Mesenchymal stem cell (in vitro differentiated cells and primary cell): ENCODE results near the gene ZNF765.

Source experiments
- DNase-seq: peaks from one replicate; pipeline ENCODE4 v3.0.0-alpha.2; 2013
- H2AFZ ChIP-seq: one replicate; pipeline ENCODE4 v1.6.1; 2013; ENCODE audit warnings: low read depth, mild to moderate bottlenecking, control low read depth, inconsistent platforms, low read length, moderate library complexity
- H2AK5ac ChIP-seq: 2 replicates; pipeline ENCODE4 v1.6.1; 2013; ENCODE audit warnings: low read length, moderate library complexity, mild to moderate bottlenecking, inconsistent platforms; ENCODE audit not compliant: severe bottlenecking
- H2BK120ac ChIP-seq: one replicate; pipeline ENCODE4 v1.6.1; 2013; ENCODE audit warnings: low read depth, mild to moderate bottlenecking, inconsistent platforms, low read length, moderate library complexity
- H2BK12ac ChIP-seq, 2 experiments: one replicate each; pipeline ENCODE4 v1.6.1; 2013; ENCODE audit warnings: inconsistent platforms in 2 of 2, low read length in 2 of 2, mild to moderate bottlenecking in 2 of 2, moderate library complexity in 2 of 2, control low read depth in 1 of 2
- H2BK15ac ChIP-seq: one replicate; pipeline ENCODE4 v1.6.1; 2013; ENCODE audit warnings: mild to moderate bottlenecking, low read depth, inconsistent platforms; ENCODE audit not compliant: poor library complexity, severe bottlenecking
- H2BK5ac ChIP-seq: 2 replicates; pipeline ENCODE4 v1.6.1; 2013; ENCODE audit warnings: low read depth, mild to moderate bottlenecking, low read length, control low read depth, inconsistent platforms; ENCODE audit not compliant: poor library complexity, severe bottlenecking
- H3K14ac ChIP-seq, 2 experiments: one replicate each; pipeline ENCODE4 v1.6.1; 2013; ENCODE audit warnings: inconsistent platforms in 2 of 2, low read length in 2 of 2, control low read depth in 1 of 2, mild to moderate bottlenecking in 1 of 2, moderate library complexity in 1 of 2
- H3K18ac ChIP-seq, 2 experiments: one replicate each; pipeline ENCODE4 v1.6.1; 2013; ENCODE audit warnings: inconsistent platforms in 2 of 2, low read length in 2 of 2, control low read depth in 1 of 2, low read depth in 1 of 2, mild to moderate bottlenecking in 1 of 2
- H3K23ac ChIP-seq, 2 experiments: one replicate each; pipeline ENCODE4 v1.6.1; 2013; ENCODE audit warnings: inconsistent platforms in 2 of 2, low read length in 2 of 2, mild to moderate bottlenecking in 2 of 2, moderate library complexity in 2 of 2, control low read depth in 1 of 2
- H3K27ac ChIP-seq: 2 replicates; pipeline ENCODE4 v1.5.1; 2013; ENCODE audit warnings: mild to moderate bottlenecking, moderate library complexity, low read length, control low read depth, inconsistent platforms; ENCODE audit not compliant: poor library complexity, severe bottlenecking
- H3K27me3 ChIP-seq, 2 experiments: 2 replicates each; pipeline versions ENCODE4 v1.6.1 to v1.7.0; 2013; ENCODE audit warnings: low read length in 2 of 2, mild to moderate bottlenecking in 2 of 2, moderate library complexity in 2 of 2, control low read depth in 1 of 2, inconsistent platforms in 1 of 2; ENCODE audit not compliant: control insufficient read depth in 1 of 2, insufficient read depth in 1 of 2
- H3K36me3 ChIP-seq, 2 experiments: 2 replicates each; pipeline versions ENCODE4 v1.6.1 to v1.7.0; 2013; ENCODE audit warnings: low read length in 2 of 2, control low read depth in 1 of 2, inconsistent platforms in 1 of 2, low read depth in 1 of 2, mild to moderate bottlenecking in 1 of 2; ENCODE audit not compliant: insufficient read depth in 2 of 2, control insufficient read depth in 1 of 2
- H3K4ac ChIP-seq, 2 experiments: one replicate each; pipeline ENCODE4 v1.6.1; 2013; ENCODE audit warnings: inconsistent platforms in 2 of 2, low read length in 2 of 2, mild to moderate bottlenecking in 2 of 2, moderate library complexity in 2 of 2, control low read depth in 1 of 2, low read depth in 1 of 2
- H3K4me1 ChIP-seq: 2 replicates; pipeline ENCODE4 v1.6.1; 2013; ENCODE audit warnings: low read depth, low read length, control low read depth; ENCODE audit not compliant: control insufficient read depth, insufficient read depth
- H3K4me2 ChIP-seq: 2 replicates; pipeline ENCODE4 v1.6.1; 2013; ENCODE audit warnings: low read length, mild to moderate bottlenecking, inconsistent platforms; ENCODE audit not compliant: poor library complexity, severe bottlenecking
- H3K4me3 ChIP-seq, 2 experiments: 2 replicates each; pipeline versions ENCODE4 v1.5.1 to v1.7.0; 2013; ENCODE audit warnings: low read length in 2 of 2, mild to moderate bottlenecking in 2 of 2, control low read depth in 1 of 2, low read depth in 1 of 2; ENCODE audit not compliant: insufficient read depth in 1 of 2
- H3K79me1 ChIP-seq: replicated peaks from 2 replicates; pipeline ENCODE4 v1.6.1; 2013; ENCODE audit warnings: mild to moderate bottlenecking, control low read depth, low read length, inconsistent platforms; ENCODE audit not compliant: poor library complexity, severe bottlenecking
- H3K9ac ChIP-seq: 2 replicates; pipeline ENCODE4 v1.7.0; 2013; ENCODE audit warnings: mild to moderate bottlenecking, low read length, moderate library complexity
- H3K9me3 ChIP-seq: 2 replicates; pipeline ENCODE4 v1.7.0; 2013; ENCODE audit warnings: mild to moderate bottlenecking, low read length; ENCODE audit not compliant: control insufficient read depth
- H4K8ac ChIP-seq: one replicate; pipeline ENCODE4 v1.6.1; 2013; ENCODE audit warnings: inconsistent platforms, mild to moderate bottlenecking, low read length, moderate library complexity
- H4K91ac ChIP-seq: one replicate; pipeline ENCODE4 v1.6.1; 2013; ENCODE audit warnings: mild to moderate bottlenecking, low read length, inconsistent platforms
- WGBS: methylation state at CpG from one replicate; pipeline ENCODE4 v1.1.7; 2013; ENCODE audit warnings: mixed read lengths; 5-methylcytosine and 5-hydroxymethylcytosine counted together

ZNF765 gene

DNA sequence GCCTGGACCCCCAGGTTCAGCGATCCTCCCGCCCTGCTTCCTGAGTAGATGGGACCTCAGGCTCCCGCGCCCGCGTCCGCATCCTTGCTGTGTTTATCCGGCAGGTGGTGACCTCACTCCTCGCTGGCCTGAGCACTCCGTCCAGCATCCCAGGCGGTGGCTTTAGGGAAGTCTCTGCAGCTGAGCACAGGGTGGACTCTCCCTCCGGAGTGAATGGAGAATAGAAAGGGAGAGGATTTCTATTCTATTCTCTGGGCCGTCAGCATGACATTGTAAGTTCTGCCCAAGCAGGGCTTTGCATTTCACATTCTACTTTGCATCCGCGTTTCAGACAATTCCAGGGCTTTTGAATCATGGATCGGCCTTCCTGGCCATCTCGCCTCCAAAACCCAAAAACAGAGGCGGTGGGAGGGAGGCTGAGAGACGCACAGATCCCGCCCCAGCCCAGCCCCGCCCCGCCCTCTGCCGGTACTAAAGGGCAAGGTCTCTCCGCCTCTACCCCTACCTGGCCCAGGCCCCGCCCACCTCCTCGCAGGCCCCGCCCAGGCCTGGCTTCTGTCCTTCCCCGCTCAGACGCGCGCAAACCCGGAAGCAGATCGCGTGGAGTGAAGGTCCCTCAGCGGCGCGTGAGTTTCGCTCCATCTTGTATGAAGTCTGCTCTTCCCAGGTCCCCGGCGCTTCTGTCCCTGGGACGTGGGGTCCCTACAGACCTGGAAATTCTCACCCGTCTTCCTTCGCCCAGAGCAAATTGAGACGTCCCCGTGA lies 29.6 kb upstream of the ZNF765 start, which contains the start of gene ZNF525:
Gene ZNF525, plus strand, starts transcription at position 572 of the 765 bp plus-strand sequence. CDS start 6,577 bp downstream, outside the sequence.
- no peak within 1 kb of the TSS for H3K23ac ChIP-seq
- H3K4me2 ChIP-seq = peak within 1 kb of the TSS; percentile 89
- H2BK120ac ChIP-seq = no peak within 1 kb of the TSS
- H2AK5ac ChIP-seq = no peak within 1 kb of the TSS
- peak within 1 kb of the TSS; percentile 66 to 84 for H3K4me3 ChIP-seq
- no peaks in the 10 kb centered on the region for H3K9me3 ChIP-seq
- no peak within 1 kb of the TSS for H2BK15ac ChIP-seq
- H3K4me1 ChIP-seq = peaks cover 2% of the 10 kb centered on the region
- H2AFZ ChIP-seq = peak within 1 kb of the TSS; percentile 89
- H2BK12ac ChIP-seq = no peak within 1 kb of the TSS
- DNase-seq = peak; percentile 77
- H4K8ac ChIP-seq = peak within 1 kb of the TSS; percentile 55
- no peaks in the 10 kb centered on the region for H3K27me3 ChIP-seq
- peak within 1 kb of the TSS; percentile 29 for H3K27ac ChIP-seq
- 2% methylated on average over 37 of the region's 45 CpGs for WGBS
- H3K9ac ChIP-seq = peak within 1 kb of the TSS; percentile 85
- H2BK5ac ChIP-seq = no peak within 1 kb of the TSS
- no peak within 1 kb of the TSS for H4K91ac ChIP-seq
- no peak within 1 kb of the TSS for H3K14ac ChIP-seq
- peak within 1 kb of the TSS in 1 of 2 experiments; percentile 12 for H3K18ac ChIP-seq
- H3K4ac ChIP-seq = no peak within 1 kb of the TSS
- H3K36me3 ChIP-seq = no peaks in the 10 kb centered on the region
- H3K79me1 ChIP-seq = peaks cover 5% of the 10 kb centered on the region

- H3K4me2 ChIP-seq = peak overlapping the region; percentile 89
- no peak overlapping the region for H3K23ac ChIP-seq
- H2AFZ ChIP-seq = peak overlapping the region; percentile 55
- H3K18ac ChIP-seq = peak overlapping the region in 1 of 2 experiments; percentile 12
- H3K9me3 ChIP-seq = no peaks in the 10 kb centered on the region
- H4K8ac ChIP-seq = peak overlapping the region; percentile 55
- peak overlapping the region; percentile 29 for H3K27ac ChIP-seq
- no peaks in the 10 kb centered on the region for H3K36me3 ChIP-seq
- no peak for DNase-seq
- no peak overlapping the region for H2BK120ac ChIP-seq
- no peak overlapping the region for H2AK5ac ChIP-seq
- peaks cover 5% of the 10 kb centered on the region for H3K79me1 ChIP-seq
- peak overlapping the region; percentile 66 to 84 for H3K4me3 ChIP-seq
- no peak overlapping the region for H2BK12ac ChIP-seq
- no peak overlapping the region for H2BK5ac ChIP-seq
- no peak overlapping the region for H3K14ac ChIP-seq
- no peak overlapping the region for H4K91ac ChIP-seq
- no peak overlapping the region for H2BK15ac ChIP-seq
- no peak overlapping the region for H3K4ac ChIP-seq
- no peaks in the 10 kb centered on the region for H3K27me3 ChIP-seq
- peaks cover 2% of the 10 kb centered on the region for H3K4me1 ChIP-seq
- H3K9ac ChIP-seq = peak overlapping the region; percentile 85
- under 1% methylated on average over 32 of the region's 32 CpGs for WGBS
Measured at GRCh38 chr19:53365899-53366493, 29.0 kb upstream of the ZNF765 start.

DNA sequence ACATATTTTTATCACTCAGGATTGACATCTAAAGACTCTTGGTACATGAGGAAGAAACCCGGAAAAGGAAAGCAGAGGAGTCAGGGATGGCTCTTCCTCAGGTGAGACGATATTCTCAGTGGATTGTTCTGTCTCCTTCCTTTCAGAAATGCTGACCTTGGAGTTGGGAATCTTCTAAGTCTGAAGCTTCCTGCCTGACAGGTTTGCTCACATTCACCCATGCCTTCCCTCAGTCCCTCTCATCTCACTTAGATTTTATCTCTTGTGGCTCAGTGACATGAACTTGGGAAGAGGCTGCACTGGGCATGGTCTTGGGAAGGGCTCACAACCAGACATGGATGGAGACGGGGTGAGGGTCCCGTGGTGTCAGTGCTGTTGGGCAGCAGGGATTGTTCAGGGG lies 22.8 kb upstream of the ZNF765 start:
- Histone ChIP-seq H3K4me1 (no peaks in the 10 kb centered on the region), H2AFZ (no peak overlapping the region), H4K8ac (no peak overlapping the region), H2BK15ac (no peak overlapping the region), H2AK5ac (no peak overlapping the region), H3K9ac (no peak overlapping the region), H3K27me3 (no peaks in the 10 kb centered on the region), H3K4me2 (no peak overlapping the region), H3K23ac (no peak overlapping the region), H2BK12ac (no peak overlapping the region), H3K4me3 (no peak overlapping the region), H3K36me3 (peaks cover 12 to 23% of the 10 kb centered on the region in 2 experiments), H3K27ac (no peak overlapping the region), H2BK120ac (no peak overlapping the region), H4K91ac (no peak overlapping the region), H2BK5ac (no peak overlapping the region), H3K9me3 (peaks cover 16% of the 10 kb centered on the region), H3K18ac (no peak overlapping the region), H3K79me1 (peaks cover 6% of the 10 kb centered on the region), H3K4ac (no peak overlapping the region), H3K14ac (no peak overlapping the region)
- no peak for DNase-seq
- WGBS = 89% methylated on average over 4 of the region's 4 CpGs

GRCh38 chr19:53374288-53374687 lies 20.7 kb upstream of the ZNF765 start:
- no peak overlapping the region for H4K8ac ChIP-seq
- no peak overlapping the region for H2BK5ac ChIP-seq
- peaks cover 14 to 36% of the 10 kb centered on the region in 2 experiments for H3K36me3 ChIP-seq
- peaks cover 2% of the 10 kb centered on the region for H3K79me1 ChIP-seq
- no peak overlapping the region for H2BK15ac ChIP-seq
- no peak overlapping the region for H4K91ac ChIP-seq
- H3K9me3 ChIP-seq = peaks cover 29% of the 10 kb centered on the region
- no peak overlapping the region for H3K4me2 ChIP-seq
- no peak overlapping the region for H2BK120ac ChIP-seq
- H3K4me3 ChIP-seq = no peak overlapping the region
- no peak overlapping the region for H2AFZ ChIP-seq
- H3K14ac ChIP-seq = no peak overlapping the region
- no peak for DNase-seq
- H3K9ac ChIP-seq = no peak overlapping the region
- 77% methylated on average over 3 of the region's 3 CpGs for WGBS
- no peaks in the 10 kb centered on the region for H3K4me1 ChIP-seq
- H3K27ac ChIP-seq = no peak overlapping the region
- no peak overlapping the region for H3K4ac ChIP-seq
- H2BK12ac ChIP-seq = no peak overlapping the region
- no peak overlapping the region for H2AK5ac ChIP-seq
- no peak overlapping the region for H3K18ac ChIP-seq
- no peak overlapping the region for H3K23ac ChIP-seq
- no peaks in the 10 kb centered on the region for H3K27me3 ChIP-seq
